Measurements from ENCODE around the gene FAM110C. TPM values are rescaled to one million over a fixed set of nuclear protein-coding genes. Genes with fewer than 3 reads are reported as not detected.

The FAM110C gene
- total and polyA plus RNA-seq, 2 experiments from 2014 or later, result 6.6 to 10.2 TPM

DNA sequence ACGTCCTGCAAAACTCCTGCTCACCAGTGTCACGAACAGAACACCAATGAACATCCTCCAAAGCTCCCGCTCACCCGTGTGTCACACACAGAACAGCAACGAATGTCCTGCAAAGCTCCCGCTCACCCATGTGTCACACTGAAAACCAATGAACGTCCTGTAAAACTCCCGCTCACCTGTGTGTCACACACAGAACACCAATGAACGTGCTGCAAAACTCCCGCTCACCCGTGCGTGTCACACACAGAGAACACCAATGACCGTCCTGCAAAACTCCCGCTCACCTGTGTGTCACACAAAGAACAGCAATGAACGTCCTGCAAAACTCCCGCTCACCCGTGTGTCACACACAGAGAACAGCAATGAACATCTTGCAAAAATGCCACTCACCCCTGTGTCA lies 20.5 kb upstream of the FAM110C start:
- no peaks in the 10 kb centered on the region for H3K27me3 ChIP-seq
- no peaks in the 10 kb centered on the region for H3K4me1 ChIP-seq (ENCODE audit: insufficient read depth)
- no peak for DNase-seq (ENCODE audit: low spot score)
- H3K4me3 ChIP-seq, result no peak overlapping the region
- H3K79me2 ChIP-seq, result no peaks in the 10 kb centered on the region
- H2AFZ ChIP-seq, result no peak overlapping the region
- no peaks in the 10 kb centered on the region for H3K36me3 ChIP-seq (replicated peaks; ENCODE audit: insufficient read depth, low read depth)
- H3K9me2 ChIP-seq (replicated peaks; ENCODE audit: insufficient read depth), result no peaks in the 10 kb centered on the region
- H3K4me2 ChIP-seq, result no peak overlapping the region
- TF ChIP-seq, protein P1, sequence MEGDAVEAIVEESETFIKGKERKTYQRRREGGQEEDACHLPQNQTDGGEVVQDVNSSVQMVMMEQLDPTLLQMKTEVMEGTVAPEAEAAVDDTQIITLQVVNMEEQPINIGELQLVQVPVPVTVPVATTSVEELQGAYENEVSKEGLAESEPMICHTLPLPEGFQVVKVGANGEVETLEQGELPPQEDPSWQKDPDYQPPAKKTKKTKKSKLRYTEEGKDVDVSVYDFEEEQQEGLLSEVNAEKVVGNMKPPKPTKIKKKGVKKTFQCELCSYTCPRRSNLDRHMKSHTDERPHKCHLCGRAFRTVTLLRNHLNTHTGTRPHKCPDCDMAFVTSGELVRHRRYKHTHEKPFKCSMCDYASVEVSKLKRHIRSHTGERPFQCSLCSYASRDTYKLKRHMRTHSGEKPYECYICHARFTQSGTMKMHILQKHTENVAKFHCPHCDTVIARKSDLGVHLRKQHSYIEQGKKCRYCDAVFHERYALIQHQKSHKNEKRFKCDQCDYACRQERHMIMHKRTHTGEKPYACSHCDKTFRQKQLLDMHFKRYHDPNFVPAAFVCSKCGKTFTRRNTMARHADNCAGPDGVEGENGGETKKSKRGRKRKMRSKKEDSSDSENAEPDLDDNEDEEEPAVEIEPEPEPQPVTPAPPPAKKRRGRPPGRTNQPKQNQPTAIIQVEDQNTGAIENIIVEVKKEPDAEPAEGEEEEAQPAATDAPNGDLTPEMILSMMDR (IDR thresholded peaks at IDR 0.05; ENCODE audit: poor library complexity), result no peak
- TF ChIP-seq EZH2 (IDR thresholded peaks at IDR 0.05; ENCODE audit: borderline replicate concordance) (no peak), EZH2phosphoT487 (IDR thresholded peaks at IDR 0.05; ENCODE audit: low read depth, severe bottlenecking, unreplicated experiment) (no peak)
- no peak overlapping the region for H3K27ac ChIP-seq
- 94% methylated on average over 17 of the region's 17 CpGs for WGBS (ENCODE audit: low lambda C conversion rate, missing lambda C conversion rate)
- no peaks in the 10 kb centered on the region for H4K20me1 ChIP-seq (ENCODE audit: insufficient read depth, poor library complexity, severe bottlenecking)
- H3K9me3 ChIP-seq (ENCODE audit: low read depth), result no peaks in the 10 kb centered on the region

- Histone ChIP-seq H3K36me3 (replicated peaks; ENCODE audit: insufficient read depth, low read depth) (no peaks in the 10 kb centered on the region), H3K4me1 (ENCODE audit: insufficient read depth) (no peaks in the 10 kb centered on the region), H3K79me2 (no peaks in the 10 kb centered on the region), H2AFZ (no peak overlapping the region), H3K9me2 (replicated peaks; ENCODE audit: insufficient read depth) (no peaks in the 10 kb centered on the region), H3K4me3 (no peak overlapping the region), H3K27ac (no peak overlapping the region), H3K27me3 (no peaks in the 10 kb centered on the region), H3K9me3 (ENCODE audit: low read depth) (no peaks in the 10 kb centered on the region), H4K20me1 (ENCODE audit: insufficient read depth, poor library complexity, severe bottlenecking) (no peaks in the 10 kb centered on the region), H3K4me2 (no peak overlapping the region)
- DNase-seq (ENCODE audit: low spot score), result no peak
- TF ChIP-seq EZH2phosphoT487 (IDR thresholded peaks at IDR 0.05; ENCODE audit: low read depth, severe bottlenecking, unreplicated experiment), result no peak
- no peak for TF ChIP-seq EZH2 (IDR thresholded peaks at IDR 0.05; ENCODE audit: borderline replicate concordance)
- TF ChIP-seq, protein P1 (IDR thresholded peaks at IDR 0.05; ENCODE audit: poor library complexity), result no peak
- WGBS (ENCODE audit: low lambda C conversion rate, missing lambda C conversion rate), result 69% methylated on average over 4 of the region's 4 CpGs
These were observed 18.8 kb upstream of the FAM110C start for GRCh38 chr2:65121-65520.

- H3K4me2 ChIP-seq, result no peak overlapping the region
- H3K9me2 ChIP-seq (replicated peaks; ENCODE audit: insufficient read depth), result no peaks in the 10 kb centered on the region
- H3K79me2 ChIP-seq, result no peaks in the 10 kb centered on the region
- H3K27me3 ChIP-seq, result no peaks in the 10 kb centered on the region
- 80% methylated on average over 4 of the region's 4 CpGs for WGBS (ENCODE audit: low lambda C conversion rate, missing lambda C conversion rate)
- H3K27ac ChIP-seq, result no peak overlapping the region
- H3K36me3 ChIP-seq (replicated peaks; ENCODE audit: insufficient read depth, low read depth), result no peaks in the 10 kb centered on the region
- no peak overlapping the region for H3K4me3 ChIP-seq
- TF ChIP-seq, protein P1 (IDR thresholded peaks at IDR 0.05; ENCODE audit: poor library complexity), result no peak
- TF ChIP-seq EZH2 (IDR thresholded peaks at IDR 0.05; ENCODE audit: borderline replicate concordance) (no peak), EZH2phosphoT487 (IDR thresholded peaks at IDR 0.05; ENCODE audit: low read depth, severe bottlenecking, unreplicated experiment) (no peak)
- no peaks in the 10 kb centered on the region for H3K9me3 ChIP-seq (ENCODE audit: low read depth)
- H2AFZ ChIP-seq, result no peak overlapping the region
- H4K20me1 ChIP-seq (ENCODE audit: insufficient read depth, poor library complexity, severe bottlenecking), result no peaks in the 10 kb centered on the region
- no peaks in the 10 kb centered on the region for H3K4me1 ChIP-seq (ENCODE audit: insufficient read depth)
- no peak for DNase-seq (ENCODE audit: low spot score)
These were observed 9.5 kb upstream of the FAM110C start for GRCh38 chr2:55587-56448.
